Suppressor macrophage treated with lipopolysaccharide for 4 hours (primary cell): Measurements from ENCODE around the gene MASP1.

ENCODE experiments used
- DNase-seq: peaks from one replicate; pipeline ENCODE4 v3.0.0-alpha.2; 2020

The MASP1 gene

GRCh38 chr3:187293516-187294430 is 2.2 kb upstream of the MASP1 start:
- DNase-seq: peak; percentile 57

GRCh38 chr3:187292631-187293515 is 1.3 kb upstream of the MASP1 start:
- no peak for DNase-seq

- DNase-seq: no peak
These were observed 644 bp upstream of the MASP1 start for GRCh38 chr3:187292181-187292580.

- DNase-seq: peak; percentile 9
These were observed 481 bp downstream of the MASP1 start for GRCh38 chr3:187291001-187291511.

GRCh38 chr3:187290503-187290902 is 1.0 kb downstream of the MASP1 start:
- no peak for DNase-seq

GRCh38 chr3:187288855-187289605 is 2.5 kb downstream of the MASP1 start:
- DNase-seq: no peak

- DNase-seq: peak; percentile 88
These were observed 3.2 kb downstream of the MASP1 start for GRCh38 chr3:187288131-187288854.

GRCh38 chr3:187287256-187287655 is 4.3 kb downstream of the MASP1 start:
- DNase-seq: no peak

GRCh38 chr3:187286467-187287059 is 5.0 kb downstream of the MASP1 start:
- peak; percentile 54 for DNase-seq

- DNase-seq: no peak
These were observed 10.3 kb downstream of the MASP1 start for GRCh38 chr3:187281191-187281714.

GRCh38 chr3:187280644-187281043 is 10.9 kb downstream of the MASP1 start:
- no peak for DNase-seq

- DNase-seq: no peak
These were observed 14.4 kb downstream of the MASP1 start for GRCh38 chr3:187277129-187277462.

GRCh38 chr3:187276397-187277128 is 15.0 kb downstream of the MASP1 start:
- DNase-seq: no peak

GRCh38 chr3:187274977-187275338 is 16.6 kb downstream of the MASP1 start:
- DNase-seq: no peak

GRCh38 chr3:187274315-187274976 is 17.1 kb downstream of the MASP1 start:
- no peak for DNase-seq

- no peak for DNase-seq
These were observed 20.0 kb downstream of the MASP1 start for GRCh38 chr3:187271582-187271981.

- no peak for DNase-seq
These were observed 22.1 kb downstream of the MASP1 start for GRCh38 chr3:187269486-187269885.

GRCh38 chr3:187267306-187267705 is 24.2 kb downstream of the MASP1 start:
- no peak for DNase-seq

- no peak for DNase-seq
These were observed 24.8 kb downstream of the MASP1 start for GRCh38 chr3:187266691-187267090.

- no peak for DNase-seq
These were observed 26.0 kb downstream of the MASP1 start for GRCh38 chr3:187265461-187265955.
